ENCODE results near the gene NPAS2. TPM values are rescaled to one million over a fixed set of nuclear protein-coding genes. Genes with fewer than 3 reads are reported as not detected.
A peak's percentile ranks its signal among the peaks of the same experiment; 100 is the strongest.

The NPAS2 gene
- polyA plus RNA-seq, 6 donors from 2014 or later = not detected

- Mint-ChIP-seq H3K27me3 (peaks cover 0 to under 1% (median 0%) of the 10 kb centered on the region in 3 donors), H3K4me3 (peak overlapping the region in 4 of 8 donors; percentile 14 to 100 (median 58)), H3K27ac (peak overlapping the region; percentile 41 to 94 (median 80)), H3K36me3 (peaks cover 22 to 25% of the 10 kb centered on the region in 2 donors), H3K4me1 (peaks cover 34 to 54% (median 54%) of the 10 kb centered on the region in 3 donors), H3K9me3 (no peaks in the 10 kb centered on the region)
- ATAC-seq (ENCODE audit: low read depth in 2 of 2) (no peak), DNase-seq (no peak)
These were observed 184.8 kb downstream of the NPAS2 start for GRCh38 chr2:101004620-101005325.

GRCh38 chr2:101006065-101006715 is 186.3 kb downstream of the NPAS2 start:
- peaks cover 34 to 59% (median 55%) of the 10 kb centered on the region in 3 donors for H3K4me1 Mint-ChIP-seq
- peaks cover 22 to 25% of the 10 kb centered on the region in 2 donors for H3K36me3 Mint-ChIP-seq
- H3K27ac Mint-ChIP-seq = no peak overlapping the region
- ATAC-seq (ENCODE audit: low read depth in 2 of 2) (no peak), DNase-seq (no peak)
- H3K27me3 Mint-ChIP-seq = no peaks in the 10 kb centered on the region
- no peaks in the 10 kb centered on the region for H3K9me3 Mint-ChIP-seq
- peak overlapping the region in 1 of 8 donors; percentile 24 for H3K4me3 Mint-ChIP-seq

GRCh38 chr2:101007415-101008345 is 187.7 kb downstream of the NPAS2 start:
- Mint-ChIP-seq H3K9me3 (no peaks in the 10 kb centered on the region), H3K27me3 (no peaks in the 10 kb centered on the region), H3K4me1 (peaks cover 26 to 47% (median 43%) of the 10 kb centered on the region in 3 donors), H3K4me3 (peak overlapping the region in 1 of 8 donors; percentile 18), H3K27ac (peak overlapping the region in 1 of 6 donors; percentile 36), H3K36me3 (peaks cover 22 to 25% of the 10 kb centered on the region in 2 donors)
- ATAC-seq (ENCODE audit: low read depth in 2 of 2) (no peak), DNase-seq (no peak)

GRCh38 chr2:101011152-101011551 is 191.2 kb downstream of the NPAS2 start:
- Mint-ChIP-seq H3K9me3 (no peaks in the 10 kb centered on the region), H3K27ac (peak overlapping the region in 2 of 6 donors; percentile 20 to 53), H3K36me3 (peaks cover 0 to 6% of the 10 kb centered on the region in 2 donors), H3K27me3 (no peaks in the 10 kb centered on the region), H3K4me3 (no peak overlapping the region), H3K4me1 (peaks cover 7 to 14% (median 14%) of the 10 kb centered on the region in 3 donors)
- ATAC-seq (ENCODE audit: low read depth in 2 of 2) = no peak
- no peak for DNase-seq

GRCh38 chr2:101012054-101012705 is 192.2 kb downstream of the NPAS2 start:
- ATAC-seq (ENCODE audit: low read depth in 2 of 2) (no peak), DNase-seq (no peak)
- Mint-ChIP-seq H3K4me3 (no peak overlapping the region), H3K4me1 (peaks cover 7 to 14% (median 12%) of the 10 kb centered on the region in 3 donors), H3K27ac (peak overlapping the region in 1 of 6 donors; percentile 28), H3K36me3 (peaks cover 0 to 6% of the 10 kb centered on the region in 2 donors), H3K27me3 (no peaks in the 10 kb centered on the region), H3K9me3 (no peaks in the 10 kb centered on the region)

GRCh38 chr2:101012706-101013181 is 192.8 kb downstream of the NPAS2 start:
- Mint-ChIP-seq H3K27ac (no peak overlapping the region), H3K36me3 (peaks cover 0 to 6% of the 10 kb centered on the region in 2 donors), H3K4me3 (no peak overlapping the region), H3K9me3 (no peaks in the 10 kb centered on the region), H3K4me1 (peaks cover 7 to 14% (median 11%) of the 10 kb centered on the region in 3 donors), H3K27me3 (no peaks in the 10 kb centered on the region)
- ATAC-seq (ENCODE audit: low read depth in 2 of 2) = no peak
- DNase-seq = peak; percentile 15

GRCh38 chr2:101014264-101014857 is 194.4 kb downstream of the NPAS2 start:
- no peaks in the 10 kb centered on the region for H3K9me3 Mint-ChIP-seq
- no peak overlapping the region for H3K27ac Mint-ChIP-seq
- DNase-seq = no peak
- no peak for ATAC-seq (ENCODE audit: low read depth in 2 of 2)
- H3K36me3 Mint-ChIP-seq = no peaks in the 10 kb centered on the region
- H3K4me3 Mint-ChIP-seq = no peak overlapping the region
- H3K4me1 Mint-ChIP-seq = peaks cover 4 to 7% (median 5%) of the 10 kb centered on the region in 3 donors
- H3K27me3 Mint-ChIP-seq = no peaks in the 10 kb centered on the region

- no peak for ATAC-seq (ENCODE audit: low read depth in 2 of 2)
- Mint-ChIP-seq H3K36me3 (peaks cover 0 to 5% of the 10 kb centered on the region in 2 donors), H3K4me1 (peaks cover 0 to 7% (median 0%) of the 10 kb centered on the region in 3 donors), H3K4me3 (no peak overlapping the region), H3K27ac (no peak overlapping the region), H3K27me3 (no peaks in the 10 kb centered on the region), H3K9me3 (no peaks in the 10 kb centered on the region)
- DNase-seq = no peak
These were observed 197.4 kb downstream of the NPAS2 start for GRCh38 chr2:101017371-101017770.

- DNase-seq (no peak), ATAC-seq (ENCODE audit: low read depth in 2 of 2) (no peak)
- H3K4me1 Mint-ChIP-seq = peaks cover 0 to 3% (median 0%) of the 10 kb centered on the region in 3 donors
- peaks cover 0 to 5% of the 10 kb centered on the region in 2 donors for H3K36me3 Mint-ChIP-seq
- H3K9me3 Mint-ChIP-seq = no peaks in the 10 kb centered on the region
- H3K27ac Mint-ChIP-seq = no peak overlapping the region
- no peaks in the 10 kb centered on the region for H3K27me3 Mint-ChIP-seq
- H3K4me3 Mint-ChIP-seq = no peak overlapping the region
These were observed 199.0 kb downstream of the NPAS2 start for GRCh38 chr2:101018934-101019333.

GRCh38 chr2:101022221-101022620 is 202.3 kb downstream of the NPAS2 start:
- no peaks in the 10 kb centered on the region for H3K27me3 Mint-ChIP-seq
- no peaks in the 10 kb centered on the region for H3K4me1 Mint-ChIP-seq
- no peak overlapping the region for H3K27ac Mint-ChIP-seq
- no peak overlapping the region for H3K4me3 Mint-ChIP-seq
- peaks cover 0 to 5% of the 10 kb centered on the region in 2 donors for H3K36me3 Mint-ChIP-seq
- no peak for ATAC-seq (ENCODE audit: low read depth in 2 of 2)
- no peaks in the 10 kb centered on the region for H3K9me3 Mint-ChIP-seq
- DNase-seq = no peak

- peaks cover 0 to 5% of the 10 kb centered on the region in 2 donors for H3K36me3 Mint-ChIP-seq
- no peaks in the 10 kb centered on the region for H3K27me3 Mint-ChIP-seq
- H3K27ac Mint-ChIP-seq = no peak overlapping the region
- no peaks in the 10 kb centered on the region for H3K4me1 Mint-ChIP-seq
- no peaks in the 10 kb centered on the region for H3K9me3 Mint-ChIP-seq
- no peak overlapping the region for H3K4me3 Mint-ChIP-seq
- ATAC-seq (ENCODE audit: low read depth in 2 of 2) (no peak), DNase-seq (no peak)
These were observed 203.6 kb downstream of the NPAS2 start for GRCh38 chr2:101023327-101024107.

GRCh38 chr2:101025561-101025960 is 205.6 kb downstream of the NPAS2 start:
- Mint-ChIP-seq H3K27ac (no peak overlapping the region), H3K4me3 (no peak overlapping the region), H3K36me3 (peaks cover 0 to 3% of the 10 kb centered on the region in 2 donors), H3K4me1 (no peaks in the 10 kb centered on the region), H3K27me3 (no peaks in the 10 kb centered on the region), H3K9me3 (no peaks in the 10 kb centered on the region)
- DNase-seq (no peak), ATAC-seq (ENCODE audit: low read depth in 2 of 2) (no peak)

Measured in naive B cell (primary cell).